ENCODE results near the gene TM9SF1.
A peak's percentile ranks its signal among the peaks of the same experiment; 100 is the strongest.

Gene TM9SF1

DNA sequence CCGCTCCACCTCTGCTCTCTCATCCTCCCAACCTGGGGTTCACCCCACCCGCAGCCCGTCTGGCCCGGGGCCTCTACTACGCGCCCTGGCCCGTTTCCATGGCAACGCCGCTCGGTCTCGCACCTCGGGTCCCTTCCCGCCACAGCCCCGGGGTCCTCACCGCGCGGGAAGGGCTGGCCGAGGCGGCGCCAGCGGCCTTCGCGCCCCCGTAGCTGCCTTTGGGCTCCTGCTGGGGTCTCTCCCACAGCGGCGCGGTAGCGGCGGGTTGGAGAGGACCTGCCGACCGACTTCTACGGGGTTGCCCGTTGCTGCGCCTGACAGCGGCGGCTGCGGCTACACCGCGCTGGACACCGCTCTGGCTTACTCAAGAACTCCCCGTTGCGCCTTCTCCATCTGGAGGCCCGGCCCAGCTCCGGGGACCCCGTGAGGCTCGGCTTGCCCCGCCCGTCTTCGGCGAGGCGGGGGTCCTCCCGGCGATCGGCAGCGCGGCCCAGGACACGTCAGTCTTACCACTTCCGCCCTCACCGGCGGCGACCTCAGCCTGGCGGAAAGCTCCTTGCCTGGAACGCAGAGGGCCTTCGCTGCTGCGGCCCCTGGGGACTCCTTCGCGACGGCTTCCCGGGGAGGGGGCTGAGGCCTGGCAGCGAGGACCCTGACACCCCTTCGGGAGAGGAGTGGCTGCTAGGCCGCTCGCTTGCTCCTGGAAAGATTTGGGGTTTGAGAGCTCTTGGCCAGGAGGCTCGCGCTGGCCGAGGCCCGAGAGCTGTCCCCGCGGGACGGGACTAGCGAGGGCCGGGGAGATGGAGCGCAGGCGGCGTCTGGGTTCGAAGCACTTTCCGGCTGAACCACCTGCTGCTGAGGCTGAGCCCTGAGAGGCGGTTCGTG, at the start of gene TM9SF1:
Gene TM9SF1 (minus strand): TSS at position 256 of the 885 bp plus-strand sequence. CDS start 422 bp downstream, outside the sequence.
- peak; percentile 89 to 92 for DNase-seq

GRCh38 chr14:24243336-24243836, 48.1 kb upstream of the TM9SF1 start:
- DNase-seq, result no peak

DNA sequence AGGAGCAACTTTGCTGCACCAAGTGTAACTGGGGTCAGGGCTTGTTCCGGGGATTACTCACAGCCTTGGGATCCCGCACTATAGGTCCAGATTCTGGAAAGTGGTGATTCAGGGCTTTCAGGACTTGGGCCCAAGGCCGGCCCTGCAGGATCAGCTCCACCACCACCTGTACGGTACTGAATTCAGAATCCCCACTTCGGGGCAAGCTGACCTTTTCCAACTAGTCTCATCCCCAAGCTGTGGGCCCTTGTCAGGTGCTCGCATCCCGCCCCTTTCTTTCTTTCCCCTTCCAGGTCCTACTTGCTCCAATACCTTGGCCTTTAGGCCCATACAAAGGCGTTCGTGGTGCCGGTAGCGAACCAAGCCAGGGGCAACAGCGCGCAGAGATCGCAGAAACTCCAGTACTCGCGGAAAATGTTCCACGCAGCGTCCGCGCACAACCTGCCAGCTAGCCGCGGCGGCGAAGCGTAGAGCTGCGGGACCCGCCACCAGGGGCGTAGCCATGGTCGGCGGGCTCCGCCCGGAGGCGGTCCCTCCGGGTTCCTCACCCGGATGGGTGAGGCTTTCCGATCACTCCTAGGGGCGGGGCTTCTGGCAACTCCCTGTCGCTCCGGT, 46.7 kb upstream of the TM9SF1 start:
- peak in 1 of 2 experiments; percentile 96 for DNase-seq

- no peak for DNase-seq
These were observed 45.1 kb upstream of the TM9SF1 start for GRCh38 chr14:24240110-24240918.

GRCh38 chr14:24238527-24239037, 43.3 kb upstream of the TM9SF1 start:
- no peak for DNase-seq

GRCh38 chr14:24238123-24238522, 42.9 kb upstream of the TM9SF1 start:
- no peak for DNase-seq

GRCh38 chr14:24237463-24237955, 42.3 kb upstream of the TM9SF1 start:
- DNase-seq, result no peak

DNA sequence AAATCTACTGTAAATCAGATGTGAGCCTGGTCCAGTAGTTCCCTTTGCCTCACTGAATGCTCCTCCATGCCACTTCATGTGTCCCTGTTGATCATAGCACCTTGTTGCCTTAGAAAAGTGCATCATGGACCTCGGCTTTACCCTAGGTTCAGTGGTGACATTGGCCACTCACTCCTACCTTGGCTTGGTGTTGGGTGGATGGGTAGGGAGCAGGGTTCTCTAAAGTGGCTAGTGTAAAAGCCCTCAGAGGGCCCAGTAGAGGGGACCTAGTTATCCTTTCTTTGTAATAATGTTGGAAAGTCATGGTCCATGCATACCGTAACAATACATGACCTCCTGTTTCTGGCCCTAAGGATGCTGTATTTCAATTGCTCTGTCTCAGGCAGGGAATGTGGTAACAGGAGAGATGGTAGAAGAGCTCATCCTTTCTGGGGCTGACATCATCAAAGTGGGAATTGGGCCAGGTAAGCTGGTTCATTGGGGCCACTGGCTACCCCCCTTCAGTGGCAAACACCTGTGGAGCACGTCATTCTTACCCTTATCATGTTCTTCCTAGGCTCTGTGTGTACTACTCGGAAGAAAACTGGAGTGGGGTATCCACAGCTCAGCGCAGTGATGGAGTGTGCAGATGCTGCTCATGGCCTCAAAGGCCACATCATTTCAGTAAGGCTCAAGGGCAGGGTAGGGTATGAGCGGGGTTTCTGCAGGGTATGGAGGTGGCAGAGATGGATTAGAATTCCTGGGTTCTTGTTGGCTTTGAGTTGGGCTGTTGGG, 41.6 kb upstream of the TM9SF1 start:
- no peak for DNase-seq

DNA sequence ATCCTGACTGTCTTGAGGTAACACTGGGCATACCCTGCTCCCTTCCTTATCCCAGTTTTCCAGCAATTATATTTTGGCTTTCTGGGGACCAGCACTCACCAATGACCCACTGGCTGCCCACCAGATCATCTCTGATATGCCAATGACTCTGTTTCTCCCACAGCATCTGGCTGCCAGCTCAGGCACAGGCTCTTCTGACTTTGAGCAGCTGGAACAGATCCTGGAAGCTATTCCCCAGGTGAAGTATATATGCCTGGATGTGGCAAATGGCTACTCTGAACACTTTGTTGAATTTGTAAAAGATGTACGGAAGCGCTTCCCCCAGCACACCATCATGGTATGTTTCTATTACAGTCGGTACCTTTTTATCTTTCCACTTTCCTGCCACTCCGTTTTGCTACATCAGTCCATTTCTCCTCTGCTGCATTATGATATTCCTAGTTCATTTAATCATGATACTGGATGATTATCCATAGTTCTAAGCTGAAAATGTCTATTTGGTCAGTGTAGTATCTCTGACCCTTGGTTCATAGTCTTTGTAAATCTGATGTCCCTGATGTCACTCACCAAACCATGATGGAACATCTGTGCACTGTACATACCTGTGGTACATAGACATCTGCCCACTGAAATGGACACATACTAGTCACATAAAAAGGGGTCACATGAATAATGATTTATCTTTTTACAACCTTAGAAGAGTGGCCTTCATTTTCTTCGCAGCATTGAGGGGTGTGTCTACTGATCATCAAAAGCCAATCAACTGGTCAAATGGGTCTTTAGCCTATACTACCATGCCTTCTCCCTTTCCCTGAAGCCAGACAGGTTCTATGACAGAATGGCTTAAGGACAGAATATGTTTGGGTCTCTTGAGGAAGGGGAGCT, 40.8 kb upstream of the TM9SF1 start:
- no peak for DNase-seq

DNA sequence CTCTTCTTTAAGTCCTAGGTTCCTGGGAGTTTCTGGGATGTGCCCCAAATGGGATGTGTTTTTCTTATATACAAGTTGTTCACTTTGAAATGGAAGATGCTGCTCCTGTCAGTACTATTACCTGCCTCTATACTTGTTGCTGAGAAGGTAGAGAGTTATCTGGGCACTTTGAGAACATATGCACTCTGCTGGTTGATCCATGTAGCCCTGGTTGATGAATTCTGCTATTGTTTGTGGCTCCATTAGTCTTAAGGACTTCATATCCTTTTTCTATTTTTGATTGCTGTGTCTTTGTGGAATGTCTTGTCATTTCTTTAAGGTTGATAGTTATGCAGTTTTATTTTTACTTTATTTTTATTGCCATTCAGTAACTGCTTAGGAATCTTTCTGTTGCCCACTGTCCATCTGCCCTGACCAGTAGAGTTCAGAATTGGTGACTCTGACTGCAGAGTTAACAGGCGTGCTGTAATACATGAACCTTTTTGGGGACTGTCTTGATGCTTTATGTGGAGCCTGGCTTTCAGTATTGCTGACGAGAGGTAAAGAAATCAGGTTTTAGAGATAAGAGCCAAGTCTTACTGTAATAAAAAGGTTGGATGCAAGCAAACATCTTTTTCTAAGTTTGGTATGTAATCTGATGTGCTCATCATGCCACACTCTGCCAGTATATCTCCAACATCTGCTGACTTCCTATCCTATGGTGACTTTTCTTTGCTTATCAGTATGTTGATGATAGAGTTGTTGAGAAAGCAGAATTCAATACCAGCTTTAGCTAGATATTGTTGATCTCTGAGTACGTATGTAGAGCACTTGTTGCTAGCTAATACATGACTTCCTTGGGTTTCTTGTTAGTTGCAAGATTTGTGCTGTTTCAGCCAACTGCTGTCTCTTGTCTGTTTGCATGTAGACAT, 39.1 kb upstream of the TM9SF1 start:
- DNase-seq, result no peak

GRCh38 chr14:24233538-24233866, 38.3 kb upstream of the TM9SF1 start:
- no peak for DNase-seq

DNA sequence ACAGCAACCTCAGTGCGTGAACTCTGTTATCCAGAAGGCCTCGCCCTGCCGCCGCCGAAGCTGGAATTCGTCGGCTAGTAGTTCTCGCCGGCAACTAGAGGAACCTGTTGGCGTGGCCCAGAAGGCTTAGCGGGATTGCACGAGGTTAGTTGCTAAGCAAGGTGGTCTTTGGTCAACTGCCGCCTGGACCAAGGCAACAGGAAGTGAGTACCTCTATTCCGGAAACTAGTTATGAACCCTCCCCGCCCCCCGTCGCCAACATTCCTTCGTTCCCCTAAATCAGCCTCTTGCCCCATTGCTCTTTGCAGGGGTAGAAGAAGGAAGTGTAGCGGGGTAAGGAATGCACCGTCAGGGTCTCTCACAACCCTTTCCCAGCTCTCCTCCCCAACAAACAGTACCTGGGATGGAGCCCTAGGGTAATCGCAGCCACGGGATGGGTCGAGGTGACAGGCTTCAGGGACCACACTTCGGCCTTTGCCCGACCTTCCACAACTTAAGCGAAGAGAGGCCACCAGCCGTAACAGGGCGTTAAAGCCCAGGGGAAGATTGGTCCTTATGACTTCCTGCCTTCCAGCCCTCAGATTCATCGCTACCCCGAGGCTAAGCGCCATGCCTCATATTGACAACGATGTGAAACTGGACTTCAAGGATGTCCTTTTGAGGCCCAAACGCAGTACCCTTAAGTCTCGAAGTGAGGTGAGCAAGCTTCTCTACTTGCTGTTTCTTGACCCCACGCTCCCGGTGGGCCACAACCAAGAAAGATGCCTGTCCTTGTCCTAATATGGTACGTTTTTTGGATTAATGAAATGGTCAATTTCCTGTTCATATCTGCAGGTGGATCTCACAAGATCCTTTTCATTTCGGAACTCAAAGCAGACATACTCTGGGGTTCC, 37.6 kb upstream of the TM9SF1 start, which contains the start of gene GMPR2:
Gene GMPR2 (plus strand): TSS at position 285 of the 893 bp plus-strand sequence. CDS start 325 bp downstream, at position 610.
- no peak for DNase-seq

DNA sequence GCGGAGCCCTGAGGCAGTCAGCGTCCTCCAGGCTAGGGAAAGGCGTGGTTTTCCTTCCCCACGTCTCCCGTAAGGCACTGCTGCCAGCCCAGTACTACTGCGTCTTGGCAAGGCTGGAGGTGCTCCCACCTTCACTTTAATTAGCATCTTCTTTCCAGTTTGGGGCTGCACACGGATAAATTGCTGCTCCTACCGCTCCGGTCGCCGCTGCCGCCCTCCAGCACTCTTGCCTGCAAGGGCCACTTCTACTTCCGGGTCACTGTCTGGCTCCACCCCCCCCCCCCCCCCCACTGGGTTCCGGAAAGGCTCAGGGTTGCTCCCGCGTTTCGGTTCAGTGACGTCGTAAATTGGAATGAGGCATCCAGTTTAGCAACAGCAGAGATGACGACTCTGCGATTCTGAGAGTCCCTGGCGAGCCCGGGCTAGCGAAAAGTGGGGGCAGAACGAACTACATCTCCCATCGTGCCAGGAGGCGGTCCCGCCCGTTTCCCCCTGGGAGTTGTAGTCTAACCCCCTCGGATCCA, 36.9 kb upstream of the TM9SF1 start, which contains the start of gene NEDD8:
Gene NEDD8 (minus strand): TSS at position 247 of the 524 bp plus-strand sequence. CDS start 100 bp downstream, at position 147.
- peak; percentile 93 for DNase-seq

- DNase-seq, result peak in 1 of 2 experiments; percentile 55
These were observed 36.3 kb upstream of the TM9SF1 start for GRCh38 chr14:24231263-24232120.

- no peak for DNase-seq
These were observed 33.7 kb upstream of the TM9SF1 start for GRCh38 chr14:24228902-24229301.

DNA sequence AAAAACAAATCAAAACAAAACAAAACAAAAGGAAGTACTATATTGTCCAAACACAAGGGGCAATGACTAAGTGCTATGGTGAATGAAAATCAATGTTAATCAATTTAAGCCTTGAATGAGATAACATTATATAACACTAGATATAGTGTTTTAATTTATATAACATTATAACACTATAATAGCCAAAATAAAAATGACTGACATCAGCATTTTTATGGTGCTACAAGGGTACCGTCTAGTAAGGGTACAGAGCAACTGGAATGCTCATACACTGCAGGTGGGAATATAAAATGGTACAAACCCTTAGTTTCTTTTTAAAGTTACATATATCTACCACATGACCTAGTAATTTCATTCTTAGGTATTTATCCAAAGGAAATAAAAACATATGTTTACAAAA, 31.2 kb upstream of the TM9SF1 start:
- no peak for DNase-seq

GRCh38 chr14:24224618-24225071, 29.4 kb upstream of the TM9SF1 start:
- DNase-seq, result no peak
